IPS-18a (cell line): ENCODE data around the gene SMCP.

Experiments used
- H3K27ac ChIP-seq: one replicate; pipeline ENCODE4 v1.5.1; 2013; ENCODE audit warnings: low read length
- H3K27me3 ChIP-seq: one replicate; pipeline ENCODE4 v1.6.1; 2013; ENCODE audit warnings: mild to moderate bottlenecking, low read length; ENCODE audit not compliant: control insufficient read depth, insufficient read depth
- H3K36me3 ChIP-seq: one replicate; pipeline ENCODE4 v1.6.1; 2013; ENCODE audit warnings: low read depth, low read length; ENCODE audit not compliant: control insufficient read depth
- H3K4me1 ChIP-seq: one replicate; pipeline ENCODE4 v1.6.1; 2013; ENCODE audit warnings: low read depth, low read length; ENCODE audit not compliant: control insufficient read depth
- H3K4me3 ChIP-seq: one replicate; pipeline ENCODE4 v1.5.1; 2013; ENCODE audit warnings: low read length
- H3K9ac ChIP-seq: one replicate; pipeline ENCODE4 v1.6.1; 2013; ENCODE audit warnings: mild to moderate bottlenecking, low read length, moderate library complexity
- H3K9me3 ChIP-seq: one replicate; pipeline ENCODE4 v1.6.1; 2013; ENCODE audit warnings: low read depth, low read length; ENCODE audit not compliant: control insufficient read depth

Gene SMCP

DNA sequence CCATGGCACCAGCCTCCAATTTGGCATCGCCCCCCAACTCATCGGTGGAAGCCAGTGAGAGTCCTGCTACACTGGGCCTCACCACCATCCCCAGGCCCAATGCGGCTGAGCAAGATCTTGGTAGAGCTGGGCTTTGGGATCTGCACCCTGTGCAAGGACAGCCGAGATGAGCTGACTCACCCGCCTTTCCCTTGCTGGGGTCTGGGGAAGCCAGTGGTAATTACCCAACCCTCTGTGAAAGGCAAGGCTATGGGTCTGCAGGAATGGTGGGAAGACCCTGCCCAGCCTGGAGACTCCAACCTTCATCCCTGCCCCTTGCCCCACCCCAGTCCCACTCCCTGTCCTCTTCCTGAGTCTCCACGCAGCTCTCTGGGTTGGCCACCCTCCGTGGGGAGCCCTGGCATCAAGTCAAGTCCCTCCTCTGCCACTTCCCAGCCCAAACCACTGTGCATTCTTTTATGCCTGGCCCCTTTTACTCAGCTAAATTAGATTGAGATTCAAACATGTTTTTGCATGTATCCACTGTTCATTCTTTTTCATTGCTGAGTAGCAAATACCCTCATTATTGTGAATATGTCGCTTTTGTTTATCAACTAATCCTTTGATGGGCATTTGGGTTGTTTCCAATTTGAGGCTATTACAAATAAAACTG, 8.8 kb downstream of the SMCP start:
- Histone ChIP-seq H3K9ac (no peak overlapping the region), H3K36me3 (no peaks in the 10 kb centered on the region), H3K27ac (no peak overlapping the region), H3K4me3 (no peak overlapping the region), H3K9me3 (peaks cover 49% of the 10 kb centered on the region), H3K4me1 (no peaks in the 10 kb centered on the region), H3K27me3 (no peaks in the 10 kb centered on the region)

DNA sequence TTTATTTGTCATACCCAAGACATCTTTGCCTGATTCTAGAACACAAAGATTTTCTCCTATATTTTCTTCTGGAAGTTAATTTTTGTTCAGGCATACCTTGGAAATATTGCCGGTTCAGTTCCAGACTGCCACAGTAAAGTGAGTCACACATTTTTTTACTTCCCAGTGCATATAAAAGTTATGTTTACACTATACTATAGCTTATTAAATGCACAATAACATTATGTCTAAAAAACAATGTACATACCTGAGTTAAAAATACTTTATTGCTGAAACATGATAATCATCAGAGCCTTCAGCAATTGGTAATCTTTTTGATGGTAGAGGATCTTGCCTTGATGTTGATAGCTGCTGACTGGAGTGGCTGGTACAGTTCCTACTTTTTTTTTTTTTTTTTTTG, 10.0 kb downstream of the SMCP start:
- no peak overlapping the region for H3K27ac ChIP-seq
- H3K4me1 ChIP-seq, result no peaks in the 10 kb centered on the region
- peaks cover 61% of the 10 kb centered on the region for H3K9me3 ChIP-seq
- H3K4me3 ChIP-seq, result no peak overlapping the region
- no peak overlapping the region for H3K9ac ChIP-seq
- H3K27me3 ChIP-seq, result no peaks in the 10 kb centered on the region
- H3K36me3 ChIP-seq, result no peaks in the 10 kb centered on the region

DNA sequence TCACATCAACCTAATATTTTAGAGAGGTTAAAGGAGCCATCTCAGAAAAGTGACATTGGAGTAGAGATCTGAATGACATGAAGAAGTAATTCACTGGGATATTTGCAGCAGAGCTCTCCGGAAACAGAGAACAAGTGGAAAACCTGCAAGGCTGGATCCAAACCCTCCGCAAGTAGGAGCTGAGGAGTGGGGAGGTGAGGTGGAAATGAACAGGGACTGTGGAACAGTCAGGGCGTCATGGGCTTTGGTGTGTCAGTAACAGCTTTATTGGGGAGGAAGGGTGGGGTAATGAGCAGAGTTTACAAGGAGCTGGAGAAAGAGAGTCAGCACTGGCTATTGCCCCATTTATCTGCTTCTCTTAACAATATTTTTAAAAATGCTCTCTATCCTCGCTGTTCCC, 20.9 kb downstream of the SMCP start:
- no peaks in the 10 kb centered on the region for H3K27me3 ChIP-seq
- H3K4me3 ChIP-seq, result no peak overlapping the region
- H3K9ac ChIP-seq, result no peak overlapping the region
- H3K4me1 ChIP-seq, result no peaks in the 10 kb centered on the region
- no peak overlapping the region for H3K27ac ChIP-seq
- H3K36me3 ChIP-seq, result no peaks in the 10 kb centered on the region
- H3K9me3 ChIP-seq, result peaks cover 31% of the 10 kb centered on the region

DNA sequence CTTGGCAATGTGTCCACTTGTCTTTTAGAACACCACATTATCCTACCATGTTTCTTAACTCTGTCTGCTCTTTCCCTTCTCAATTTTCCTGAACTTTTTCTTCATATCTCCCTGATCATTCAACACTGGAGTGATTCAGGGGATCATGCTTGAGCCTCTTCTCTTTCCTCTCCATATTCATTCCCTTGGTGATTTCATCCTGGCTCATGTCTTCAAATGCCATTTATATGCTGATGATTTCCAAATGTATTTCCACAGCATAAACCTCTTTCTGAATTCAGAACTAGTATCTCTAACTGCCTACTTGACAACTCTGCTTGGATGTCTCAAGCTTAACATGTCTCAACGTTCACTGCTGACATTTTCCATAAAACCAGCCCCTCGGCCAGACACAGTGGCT, 21.8 kb downstream of the SMCP start:
- H3K9me3 ChIP-seq, result peaks cover 27% of the 10 kb centered on the region
- no peak overlapping the region for H3K4me3 ChIP-seq
- no peaks in the 10 kb centered on the region for H3K27me3 ChIP-seq
- no peaks in the 10 kb centered on the region for H3K36me3 ChIP-seq
- no peak overlapping the region for H3K9ac ChIP-seq
- H3K27ac ChIP-seq, result no peak overlapping the region
- no peaks in the 10 kb centered on the region for H3K4me1 ChIP-seq

DNA sequence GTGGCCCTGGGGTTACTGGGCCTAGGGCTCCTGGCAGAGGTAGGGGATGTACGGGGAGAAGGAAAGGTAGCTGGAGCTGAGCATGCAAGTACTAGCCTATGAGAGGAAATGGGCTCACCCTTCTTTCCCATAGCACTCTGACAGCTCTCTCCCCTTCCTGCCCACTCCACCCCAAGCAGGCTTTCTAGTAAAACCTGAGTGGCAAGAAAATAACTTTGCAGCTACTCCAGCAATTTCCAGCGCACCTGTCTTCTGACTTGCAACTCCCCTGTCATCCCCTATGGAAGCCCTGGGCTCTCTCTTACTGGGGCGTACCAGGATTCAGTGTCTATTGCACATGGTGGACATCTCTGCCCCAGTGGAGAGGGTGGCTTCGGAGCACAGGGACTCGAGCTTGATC, 23.5 kb downstream of the SMCP start:
- Histone ChIP-seq H3K36me3 (no peaks in the 10 kb centered on the region), H3K27ac (no peak overlapping the region), H3K9ac (no peak overlapping the region), H3K9me3 (peaks cover 33% of the 10 kb centered on the region), H3K4me1 (no peaks in the 10 kb centered on the region), H3K4me3 (no peak overlapping the region), H3K27me3 (no peaks in the 10 kb centered on the region)

DNA sequence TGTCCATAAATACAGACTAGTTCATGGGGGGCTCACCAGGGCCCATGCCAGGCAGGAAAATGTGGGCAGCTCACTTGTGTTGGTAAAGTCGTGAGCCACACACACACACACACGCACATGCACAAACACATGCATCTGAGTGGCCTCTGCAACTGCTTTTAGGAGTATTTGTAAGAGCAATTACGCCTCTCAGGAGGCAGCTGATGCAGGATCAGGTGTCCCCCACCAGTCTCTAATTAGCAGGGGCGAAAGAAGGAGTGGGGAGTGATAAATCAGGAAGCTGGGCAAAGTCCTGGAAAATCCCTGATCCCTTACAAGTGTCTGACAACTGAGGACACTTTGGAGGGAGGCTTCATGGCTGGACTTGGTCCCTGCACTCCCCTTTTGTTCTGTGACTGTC, 24.5 kb downstream of the SMCP start:
- Histone ChIP-seq H3K9me3 (peaks cover 39% of the 10 kb centered on the region), H3K4me3 (no peak overlapping the region), H3K9ac (no peak overlapping the region)

DNA sequence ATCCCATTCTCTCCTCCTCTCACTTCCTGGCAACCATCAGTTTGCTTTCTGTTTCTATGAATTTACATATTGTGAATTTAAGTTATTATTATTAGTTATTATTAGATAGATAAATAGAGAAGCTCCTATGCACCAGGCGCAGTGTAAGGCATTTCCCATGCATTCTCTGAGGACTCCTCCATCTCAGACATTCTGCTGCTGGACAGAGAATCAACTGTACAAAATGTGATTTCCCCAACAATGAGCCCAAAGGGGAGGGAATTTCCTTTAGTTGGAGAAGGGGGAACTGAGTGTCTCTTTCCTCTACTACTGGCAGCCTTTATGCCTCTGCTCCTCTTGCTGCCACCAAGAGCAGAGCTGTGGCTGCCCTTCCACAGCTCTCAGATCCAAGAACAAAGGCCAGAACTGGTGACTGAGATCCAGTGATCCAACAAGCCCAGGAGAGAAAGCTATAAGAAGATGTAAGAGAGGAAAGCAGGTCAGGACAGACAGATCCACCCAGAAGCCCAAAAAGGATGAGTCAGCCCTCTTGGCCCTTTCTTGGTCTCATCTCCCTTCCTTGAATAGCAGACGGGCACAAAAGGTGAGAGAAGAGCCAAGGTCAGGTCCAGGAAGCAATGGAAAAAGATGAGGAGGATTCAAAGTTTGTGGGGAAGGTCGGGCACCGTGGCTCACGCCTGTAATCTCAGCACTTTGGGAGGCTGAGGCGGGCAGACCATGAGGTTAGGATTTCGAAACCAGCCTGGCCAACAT, 26.7 kb downstream of the SMCP start:
- H3K4me3 ChIP-seq, result no peak overlapping the region
- H3K9me3 ChIP-seq, result peaks cover 50% of the 10 kb centered on the region
- H3K9ac ChIP-seq, result no peak overlapping the region
- no peaks in the 10 kb centered on the region for H3K27me3 ChIP-seq
- no peak overlapping the region for H3K27ac ChIP-seq
- H3K36me3 ChIP-seq, result no peaks in the 10 kb centered on the region
- H3K4me1 ChIP-seq, result no peaks in the 10 kb centered on the region

More for the DNA sequence above, 24.5 kb downstream of the SMCP start:
- Histone ChIP-seq H3K36me3 (no peaks in the 10 kb centered on the region), H3K27me3 (no peaks in the 10 kb centered on the region), H3K27ac (no peak overlapping the region), H3K4me1 (no peaks in the 10 kb centered on the region)

DNA sequence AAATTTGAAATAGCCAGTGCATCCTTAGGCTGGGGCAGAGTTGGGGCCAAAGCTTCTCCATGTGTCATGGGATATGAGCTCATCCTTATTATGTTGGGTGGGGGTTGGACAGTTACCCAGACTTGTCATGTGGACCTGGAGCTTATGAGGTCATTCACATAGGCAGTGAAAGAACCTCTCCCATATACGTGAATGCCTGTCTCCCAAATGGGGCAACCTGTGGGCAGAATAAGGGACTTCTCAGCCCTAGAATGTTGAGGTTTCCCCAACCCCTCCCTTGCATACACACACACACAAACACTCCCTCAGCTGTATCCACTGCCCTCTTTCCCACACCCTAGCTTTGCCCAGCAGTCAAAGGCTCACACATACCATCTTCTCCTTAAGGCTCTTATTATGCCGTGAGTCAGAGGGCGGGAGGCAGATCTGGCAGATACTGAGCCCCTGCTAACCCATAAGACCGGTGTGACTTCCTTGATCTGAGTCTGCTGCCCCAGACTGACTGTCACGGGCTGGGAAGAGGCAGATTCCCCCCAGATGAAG, 28.0 kb downstream of the SMCP start:
- H3K4me3 ChIP-seq, result no peak overlapping the region
- no peaks in the 10 kb centered on the region for H3K36me3 ChIP-seq
- H3K27me3 ChIP-seq, result no peaks in the 10 kb centered on the region
- no peaks in the 10 kb centered on the region for H3K4me1 ChIP-seq
- H3K9ac ChIP-seq, result no peak overlapping the region
- H3K9me3 ChIP-seq, result peaks cover 49% of the 10 kb centered on the region
- no peak overlapping the region for H3K27ac ChIP-seq

DNA sequence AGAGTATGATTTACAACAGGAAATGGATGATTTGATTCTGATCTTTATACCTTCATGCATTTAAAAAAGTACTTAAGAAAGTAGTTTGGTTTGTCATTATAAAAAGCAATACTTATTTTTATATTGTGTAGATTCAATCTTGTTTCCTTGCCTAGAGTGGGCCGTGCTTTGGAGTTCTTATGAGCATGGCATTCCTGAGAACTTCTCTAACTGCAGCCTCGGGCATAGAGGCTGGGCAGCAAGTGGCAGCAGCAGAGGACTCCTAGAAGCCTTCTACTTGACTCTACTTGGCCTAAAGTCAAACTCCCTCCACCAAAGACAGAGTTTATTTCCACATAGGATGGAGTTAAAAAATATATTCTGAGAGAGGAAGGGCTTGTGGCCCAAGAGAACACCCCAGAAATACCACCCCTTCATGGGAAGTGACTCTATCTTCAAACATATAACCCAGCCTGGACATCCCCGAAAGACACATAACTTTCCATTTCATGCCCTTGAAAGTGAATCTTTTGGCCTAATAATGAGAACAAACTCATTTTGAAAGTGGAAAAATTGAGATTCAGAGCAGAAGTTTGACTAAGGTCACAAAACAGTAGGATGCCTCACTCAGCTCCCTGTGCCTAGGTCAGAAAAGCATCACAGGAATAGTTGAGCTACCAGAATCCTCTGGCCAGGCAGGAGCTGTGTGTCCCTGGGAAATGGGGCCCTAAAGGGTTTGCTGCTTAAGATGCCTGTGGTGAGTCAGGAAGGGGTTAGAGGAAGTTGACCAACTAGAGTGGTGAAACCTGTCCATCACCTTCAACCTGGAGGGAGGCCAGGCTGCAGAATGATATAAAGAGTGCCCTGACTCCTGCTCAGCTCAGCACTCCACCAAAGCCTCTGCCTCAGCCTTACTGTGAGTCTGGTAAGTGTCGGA, 29.8 kb downstream of the SMCP start, which contains the start of gene IVL:
Gene IVL (plus strand): TSS at position 861 of the 916 bp plus-strand sequence. CDS start 1,252 bp downstream, outside the sequence.
- no peaks in the 10 kb centered on the region for H3K4me1 ChIP-seq
- peaks cover 36% of the 10 kb centered on the region for H3K9me3 ChIP-seq
- H3K27ac ChIP-seq, result no peak within 1 kb of the TSS
- no peak within 1 kb of the TSS for H3K9ac ChIP-seq
- no peaks in the 10 kb centered on the region for H3K36me3 ChIP-seq
- H3K4me3 ChIP-seq, result no peak within 1 kb of the TSS
- no peaks in the 10 kb centered on the region for H3K27me3 ChIP-seq

DNA sequence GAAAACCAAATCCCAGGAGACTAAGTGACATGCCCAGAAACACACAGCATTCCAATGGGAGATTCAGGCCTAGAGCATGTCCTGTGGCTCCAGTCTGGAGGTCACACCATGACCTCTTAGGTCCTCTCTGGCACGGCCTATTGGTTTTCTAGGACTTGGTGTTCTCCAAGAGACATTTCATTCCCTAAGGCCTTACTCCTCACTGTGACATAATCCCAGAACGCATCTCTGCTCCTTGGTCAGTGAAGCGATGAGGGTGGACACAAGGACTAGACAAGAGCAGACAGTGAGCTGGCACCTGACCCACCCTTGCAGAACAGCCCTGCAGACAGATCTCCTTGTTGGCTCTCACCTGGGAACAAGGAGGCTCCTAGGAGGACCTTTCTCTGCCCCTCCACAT, 31.1 kb downstream of the SMCP start:
- Histone ChIP-seq H3K27me3 (no peaks in the 10 kb centered on the region), H3K4me3 (no peak overlapping the region), H3K9ac (no peak overlapping the region), H3K9me3 (peaks cover 31% of the 10 kb centered on the region), H3K27ac (no peak overlapping the region), H3K36me3 (no peaks in the 10 kb centered on the region), H3K4me1 (no peaks in the 10 kb centered on the region)

DNA sequence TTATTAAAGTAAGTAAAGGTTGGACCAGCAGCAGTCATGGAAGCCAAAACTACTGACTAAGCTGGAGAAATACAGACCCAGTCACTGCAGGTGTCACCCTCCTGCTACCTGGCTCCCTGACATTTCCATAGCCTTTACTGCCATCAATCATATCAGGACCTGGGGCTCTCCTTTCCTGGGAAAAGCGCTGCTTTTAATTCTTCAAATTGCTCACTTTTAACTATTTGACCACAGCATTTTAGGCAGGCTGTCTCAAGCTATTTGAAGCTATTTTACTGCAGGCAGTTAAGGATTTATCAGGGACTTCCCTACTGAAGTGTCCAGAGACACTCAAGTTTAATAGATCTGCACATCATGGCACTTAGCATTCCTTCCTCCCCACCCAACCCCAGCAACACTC, 34.3 kb downstream of the SMCP start:
- no peak overlapping the region for H3K9ac ChIP-seq
- H3K36me3 ChIP-seq, result no peaks in the 10 kb centered on the region
- H3K27ac ChIP-seq, result no peak overlapping the region
- no peak overlapping the region for H3K4me3 ChIP-seq
- no peaks in the 10 kb centered on the region for H3K27me3 ChIP-seq
- peaks cover 17% of the 10 kb centered on the region for H3K9me3 ChIP-seq
- no peaks in the 10 kb centered on the region for H3K4me1 ChIP-seq
